NCI-H1417 (cell line): ENCODE data around the gene VPS52.

Source experiments
- DNase-seq, 3 experiments: peaks; one replicate each; lab custom pipeline; 2025; lab: John Stamatoyannopoulos, UW

VPS52 gene

GRCh38 chr6:33209856-33210255 is 61.8 kb downstream of the VPS52 start:
- DNase-seq = no peak

- peak; percentile 62 to 81 (median 81) for DNase-seq
These were observed 63.3 kb downstream of the VPS52 start, which contains the start of gene RING1 for GRCh38 chr6:33208091-33208967. Gene RING1 (plus strand): TSS chr6:33208500. CDS start chr6:33208823, 323 bp downstream.

- DNase-seq = peak in 2 of 3 experiments; percentile 59 to 60
These were observed 64.1 kb downstream of the VPS52 start for GRCh38 chr6:33207552-33208090.

GRCh38 chr6:33206864-33207551 is 64.7 kb downstream of the VPS52 start:
- peak in 2 of 3 experiments; percentile 12 to 47 for DNase-seq

- no peak for DNase-seq
These were observed 65.4 kb downstream of the VPS52 start for GRCh38 chr6:33206027-33206863.

- peak in 1 of 3 experiments; percentile 44 for DNase-seq
These were observed 66.3 kb downstream of the VPS52 start for GRCh38 chr6:33205191-33206026.

- peak; percentile 86 to 94 (median 92) for DNase-seq
These were observed 67.1 kb downstream of the VPS52 start, which contains the start of gene HSD17B8 for GRCh38 chr6:33204415-33205190. Gene HSD17B8 (plus strand): TSS chr6:33204655. CDS start chr6:33204669, 14 bp downstream.

- DNase-seq = no peak
These were observed 67.6 kb downstream of the VPS52 start for GRCh38 chr6:33204165-33204414.

GRCh38 chr6:33203443-33204164 is 68.1 kb downstream of the VPS52 start:
- DNase-seq = no peak

- DNase-seq = no peak
These were observed 68.9 kb downstream of the VPS52 start for GRCh38 chr6:33202799-33203198.

- DNase-seq = no peak
These were observed 69.7 kb downstream of the VPS52 start for GRCh38 chr6:33201935-33202334.

- no peak for DNase-seq
These were observed 70.5 kb downstream of the VPS52 start for GRCh38 chr6:33201147-33201545.
